ENCODE results near the gene MYO1D. TPM values are rescaled to one million over a fixed set of nuclear protein-coding genes. Genes with fewer than 3 reads are reported as not detected.
"Not testable (repeated sequence)": the region's sequence is repeated elsewhere in the genome, so short reads cannot be mapped to it uniquely, and the experiment has no call there.

Gene MYO1D
- total RNA-seq, 1 donor: 160 TPM

DNA sequence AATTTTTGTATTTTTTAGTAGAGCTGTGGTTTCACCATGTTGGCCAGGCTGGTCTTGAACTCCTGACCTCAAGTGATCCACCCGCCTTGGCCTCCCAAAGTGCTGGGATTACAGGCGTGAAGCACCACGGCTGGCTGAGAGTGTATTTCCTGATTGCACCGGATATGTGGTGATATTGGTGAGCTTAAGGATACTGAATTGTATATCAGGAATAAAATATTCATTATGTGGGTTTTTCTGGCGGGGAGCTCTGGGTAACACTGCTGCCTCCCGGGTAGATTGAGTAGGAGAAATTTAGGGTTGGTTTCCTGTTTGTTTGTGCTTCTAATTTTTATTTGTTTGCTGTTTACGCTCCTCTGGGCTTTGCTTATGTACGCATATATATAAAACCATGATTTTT is 43.4 kb upstream of the MYO1D start:
- no peak overlapping the region for H2AFZ ChIP-seq (ENCODE audit: low read length)
- no peaks in the 10 kb centered on the region for H3K27me3 ChIP-seq (ENCODE audit: insufficient read depth, low read length)
- H3K4me1 ChIP-seq (ENCODE audit: insufficient read depth, low read length): no peaks in the 10 kb centered on the region
- no peak overlapping the region for H3K4me2 ChIP-seq (ENCODE audit: insufficient read depth, low read length)
- H3K79me2 ChIP-seq (ENCODE audit: insufficient read depth, low read length): no peaks in the 10 kb centered on the region
- TF ChIP-seq, protein P1, sequence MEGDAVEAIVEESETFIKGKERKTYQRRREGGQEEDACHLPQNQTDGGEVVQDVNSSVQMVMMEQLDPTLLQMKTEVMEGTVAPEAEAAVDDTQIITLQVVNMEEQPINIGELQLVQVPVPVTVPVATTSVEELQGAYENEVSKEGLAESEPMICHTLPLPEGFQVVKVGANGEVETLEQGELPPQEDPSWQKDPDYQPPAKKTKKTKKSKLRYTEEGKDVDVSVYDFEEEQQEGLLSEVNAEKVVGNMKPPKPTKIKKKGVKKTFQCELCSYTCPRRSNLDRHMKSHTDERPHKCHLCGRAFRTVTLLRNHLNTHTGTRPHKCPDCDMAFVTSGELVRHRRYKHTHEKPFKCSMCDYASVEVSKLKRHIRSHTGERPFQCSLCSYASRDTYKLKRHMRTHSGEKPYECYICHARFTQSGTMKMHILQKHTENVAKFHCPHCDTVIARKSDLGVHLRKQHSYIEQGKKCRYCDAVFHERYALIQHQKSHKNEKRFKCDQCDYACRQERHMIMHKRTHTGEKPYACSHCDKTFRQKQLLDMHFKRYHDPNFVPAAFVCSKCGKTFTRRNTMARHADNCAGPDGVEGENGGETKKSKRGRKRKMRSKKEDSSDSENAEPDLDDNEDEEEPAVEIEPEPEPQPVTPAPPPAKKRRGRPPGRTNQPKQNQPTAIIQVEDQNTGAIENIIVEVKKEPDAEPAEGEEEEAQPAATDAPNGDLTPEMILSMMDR (IDR thresholded peaks at IDR 0.05; ENCODE audit: extremely low read depth, low read depth, low read length): no peak
- H4K20me1 ChIP-seq (ENCODE audit: insufficient read depth, low read length): no peaks in the 10 kb centered on the region
- H3K9me3 ChIP-seq (ENCODE audit: low read depth, low read length): no peaks in the 10 kb centered on the region
- no peak for DNase-seq (ENCODE audit: insufficient read length, low spot score, missing footprints)
- H3K27ac ChIP-seq (ENCODE audit: low read depth, low read length): no peak overlapping the region
- H3K36me3 ChIP-seq (ENCODE audit: insufficient read depth, low read length): no peaks in the 10 kb centered on the region
- H3K4me3 ChIP-seq (ENCODE audit: insufficient read depth, low read length): no peak overlapping the region

DNA sequence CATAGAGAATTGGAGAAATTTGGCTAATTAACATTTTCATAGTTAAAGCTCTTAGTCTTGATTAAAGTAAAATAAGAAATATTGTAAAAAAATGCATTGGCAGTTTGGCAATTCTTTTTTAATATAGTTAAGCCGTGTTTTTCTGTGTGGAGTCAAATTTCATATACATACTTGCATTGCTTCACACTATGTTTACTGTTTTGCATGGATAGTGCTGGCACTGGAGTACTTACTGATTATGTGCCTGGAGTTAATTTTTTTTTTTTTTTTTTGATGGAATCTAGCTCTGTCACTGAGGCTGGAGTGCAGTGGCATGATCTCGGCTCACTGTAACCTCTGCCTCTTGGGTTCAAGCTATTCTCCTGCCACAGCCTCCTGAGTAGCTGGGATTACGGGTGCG is 43.0 kb upstream of the MYO1D start:
- H3K4me3 ChIP-seq (ENCODE audit: insufficient read depth, low read length); H3K4me2 ChIP-seq (ENCODE audit: insufficient read depth, low read length); DNase-seq (ENCODE audit: insufficient read length, low spot score, missing footprints): not testable (repeated sequence)

GRCh38 chr17:32917842-32918241 is 40.9 kb upstream of the MYO1D start:
- no peak overlapping the region for H2AFZ ChIP-seq (ENCODE audit: low read length)
- no peak overlapping the region for H3K4me2 ChIP-seq (ENCODE audit: insufficient read depth, low read length)
- no peaks in the 10 kb centered on the region for H3K9me3 ChIP-seq (ENCODE audit: low read depth, low read length)
- H3K4me1 ChIP-seq (ENCODE audit: insufficient read depth, low read length): no peaks in the 10 kb centered on the region
- H3K4me3 ChIP-seq (ENCODE audit: insufficient read depth, low read length): no peak overlapping the region
- H3K79me2 ChIP-seq (ENCODE audit: insufficient read depth, low read length): no peaks in the 10 kb centered on the region
- TF ChIP-seq, protein P1 (IDR thresholded peaks at IDR 0.05; ENCODE audit: extremely low read depth, low read depth, low read length): no peak
- no peaks in the 10 kb centered on the region for H3K36me3 ChIP-seq (ENCODE audit: insufficient read depth, low read length)
- no peak for DNase-seq (ENCODE audit: insufficient read length, low spot score, missing footprints)
- H4K20me1 ChIP-seq (ENCODE audit: insufficient read depth, low read length): no peaks in the 10 kb centered on the region
- no peaks in the 10 kb centered on the region for H3K27me3 ChIP-seq (ENCODE audit: insufficient read depth, low read length)
- no peak overlapping the region for H3K27ac ChIP-seq (ENCODE audit: low read depth, low read length)

More for the DNA sequence above, 43.0 kb upstream of the MYO1D start:
- H3K36me3 ChIP-seq (ENCODE audit: insufficient read depth, low read length); H3K27ac ChIP-seq (ENCODE audit: low read depth, low read length); H3K79me2 ChIP-seq (ENCODE audit: insufficient read depth, low read length); H2AFZ ChIP-seq (ENCODE audit: low read length); H3K9me3 ChIP-seq (ENCODE audit: low read depth, low read length); H3K27me3 ChIP-seq (ENCODE audit: insufficient read depth, low read length); H3K4me1 ChIP-seq (ENCODE audit: insufficient read depth, low read length); H4K20me1 ChIP-seq (ENCODE audit: insufficient read depth, low read length): not testable (repeated sequence)

DNA sequence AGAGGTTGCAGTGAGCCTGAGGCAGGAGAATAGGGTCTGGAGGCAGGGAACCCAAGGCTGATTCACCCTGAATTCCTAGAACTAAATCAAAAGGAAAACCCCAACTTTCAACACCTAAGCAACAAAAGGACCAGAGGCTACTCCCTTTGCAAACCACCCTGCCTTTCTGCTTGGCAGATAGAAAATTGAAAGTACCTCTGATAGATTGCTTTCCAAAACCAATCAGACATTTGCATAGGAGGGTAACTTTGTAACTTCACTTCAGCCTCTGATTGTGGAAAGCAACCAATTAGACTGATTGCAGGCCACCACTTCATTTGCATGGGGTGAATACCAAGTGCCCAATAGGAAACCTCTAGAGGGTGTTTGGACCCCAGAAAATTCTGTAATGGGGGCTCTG is 40.2 kb upstream of the MYO1D start:
- H3K4me2 ChIP-seq (ENCODE audit: insufficient read depth, low read length): no peak overlapping the region
- TF ChIP-seq, protein P1 (IDR thresholded peaks at IDR 0.05; ENCODE audit: extremely low read depth, low read depth, low read length): no peak
- H3K27ac ChIP-seq (ENCODE audit: low read depth, low read length): no peak overlapping the region
- H3K79me2 ChIP-seq (ENCODE audit: insufficient read depth, low read length): no peaks in the 10 kb centered on the region
- no peaks in the 10 kb centered on the region for H3K27me3 ChIP-seq (ENCODE audit: insufficient read depth, low read length)
- peaks cover 6% of the 10 kb centered on the region for H3K4me1 ChIP-seq (ENCODE audit: insufficient read depth, low read length)
- no peaks in the 10 kb centered on the region for H3K9me3 ChIP-seq (ENCODE audit: low read depth, low read length)
- no peaks in the 10 kb centered on the region for H4K20me1 ChIP-seq (ENCODE audit: insufficient read depth, low read length)
- no peaks in the 10 kb centered on the region for H3K36me3 ChIP-seq (ENCODE audit: insufficient read depth, low read length)
- no peak for DNase-seq (ENCODE audit: insufficient read length, low spot score, missing footprints)
- no peak overlapping the region for H3K4me3 ChIP-seq (ENCODE audit: insufficient read depth, low read length)
- no peak overlapping the region for H2AFZ ChIP-seq (ENCODE audit: low read length)

Measured in osteoblast (primary cell).